ENCODE results near the gene TRAPPC2L.
"Not testable (repeated sequence)": the region's sequence is repeated elsewhere in the genome, so short reads cannot be mapped to it uniquely, and the experiment has no call there.

The TRAPPC2L gene

DNA sequence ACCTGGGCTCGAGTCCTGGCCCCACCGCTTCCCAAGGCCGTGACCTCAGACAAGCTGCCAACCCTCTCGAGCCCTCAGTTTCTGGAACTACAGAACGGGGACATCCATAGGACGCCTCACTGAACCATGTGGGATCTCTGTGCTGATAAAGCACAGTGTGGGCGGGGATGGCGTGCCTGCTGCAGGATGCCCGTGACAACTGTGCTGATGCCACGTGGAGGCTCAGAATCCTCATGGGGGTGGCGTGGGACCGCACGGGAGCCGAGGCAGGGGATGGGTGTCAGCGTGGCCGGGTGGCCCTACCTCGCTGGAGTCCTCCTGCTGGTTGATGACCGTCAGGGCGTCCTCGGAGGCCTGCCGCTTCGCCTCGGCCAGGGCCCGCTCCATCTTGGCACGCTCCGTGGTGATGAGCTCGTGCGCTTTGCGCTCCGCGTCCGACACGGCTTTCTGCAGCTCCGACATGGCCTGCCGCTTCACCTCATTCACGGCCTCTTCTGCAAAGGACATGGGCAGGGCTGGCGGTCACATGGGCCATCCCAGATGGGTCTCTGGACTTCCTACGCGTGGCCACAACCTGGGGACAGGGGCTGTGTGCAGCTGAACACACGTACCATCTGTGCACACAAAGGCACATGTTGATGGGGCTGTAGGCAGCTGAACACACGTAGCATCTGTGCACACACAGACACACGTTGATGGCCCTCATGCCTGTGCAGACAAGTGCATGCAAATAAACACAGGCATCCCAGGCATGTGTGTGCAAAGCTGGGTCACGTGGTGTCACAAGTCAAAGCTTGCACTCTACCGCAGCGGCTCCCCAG, 22.2 kb downstream of the TRAPPC2L start:
- DNase-seq, result no peak

DNA sequence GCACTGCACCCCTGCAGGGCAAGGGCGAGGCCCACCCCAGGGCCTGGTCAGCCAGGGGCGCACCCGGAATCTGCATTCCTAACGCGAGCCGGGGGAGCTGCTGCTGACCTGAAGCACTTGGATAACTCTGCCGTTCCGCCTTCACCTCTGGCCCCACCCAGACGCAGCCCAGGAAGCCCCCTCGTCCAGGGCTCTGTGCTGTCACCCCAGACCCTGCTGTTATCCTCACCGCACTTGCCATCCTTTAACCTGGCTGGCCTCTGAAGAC, 22.8 kb downstream of the TRAPPC2L start:
- DNase-seq, result no peak

DNA sequence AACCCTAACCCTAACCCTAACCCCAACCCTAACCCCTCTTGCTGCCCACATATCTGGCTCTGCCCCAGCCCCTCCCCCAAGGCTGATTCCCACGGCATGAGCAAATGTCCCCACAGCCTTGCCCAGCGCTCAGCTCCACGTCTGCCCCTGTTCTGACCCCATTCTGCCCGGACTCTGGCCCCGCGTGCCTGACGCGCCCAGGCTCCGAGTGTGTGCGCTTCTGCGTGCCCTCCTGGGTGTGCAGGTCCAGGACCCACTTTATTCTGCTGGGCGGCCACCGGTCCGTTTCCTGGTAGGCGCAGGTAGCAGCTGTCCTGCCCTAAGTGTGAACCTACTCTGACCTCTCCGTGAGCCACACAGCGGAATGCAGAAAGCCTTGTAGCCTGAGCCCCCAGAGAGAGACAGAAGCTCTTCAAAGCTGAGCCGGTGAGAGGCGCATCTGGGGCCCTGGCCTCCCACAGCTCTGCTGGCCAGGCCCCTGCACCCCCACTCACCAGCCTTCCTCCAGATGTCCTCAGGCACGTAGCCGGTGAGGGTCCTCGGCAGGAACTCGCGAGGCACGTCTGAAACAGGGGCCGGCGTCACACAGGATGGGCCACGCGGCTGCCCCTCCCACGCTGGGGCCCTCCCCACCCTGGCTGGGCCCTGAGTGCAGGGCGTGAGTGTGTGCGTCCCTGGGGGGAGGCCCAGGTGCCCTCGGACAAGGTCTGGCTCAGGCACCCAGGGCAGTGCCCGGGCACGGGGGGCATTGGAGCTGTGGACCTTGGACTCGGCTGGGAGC, 23.5 kb downstream of the TRAPPC2L start:
- DNase-seq, result no peak

DNA sequence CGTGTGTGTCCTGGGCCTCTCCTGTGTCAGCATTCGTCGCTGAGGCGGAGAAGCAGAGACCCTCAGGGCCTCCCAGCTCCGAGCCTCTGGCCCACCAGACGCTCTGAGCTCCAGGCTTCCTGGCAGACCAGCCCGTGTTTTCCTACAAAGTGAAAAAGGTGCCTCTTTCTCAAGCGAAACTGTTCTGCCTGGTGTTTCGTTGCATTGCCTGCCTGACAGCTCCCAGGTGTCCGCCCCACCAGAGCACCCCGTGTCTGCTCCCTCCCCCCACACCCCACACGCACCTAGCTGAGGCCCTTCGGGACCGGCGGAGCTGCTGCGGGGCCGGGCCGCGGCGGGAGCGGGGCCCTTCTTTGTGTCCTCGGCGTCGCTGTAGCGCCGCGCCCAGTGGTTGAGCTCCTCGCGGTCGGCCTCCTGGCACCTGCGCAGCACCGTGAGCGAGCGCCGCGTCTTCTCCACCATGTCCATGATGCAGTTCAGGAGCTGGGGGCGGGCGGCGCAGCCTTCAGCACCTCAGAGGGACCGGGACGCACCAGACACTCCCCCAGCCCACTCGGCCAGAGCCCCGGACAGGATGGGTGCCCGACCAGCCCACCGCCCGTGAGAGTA, 24.2 kb downstream of the TRAPPC2L start:
- DNase-seq, result no peak

DNA sequence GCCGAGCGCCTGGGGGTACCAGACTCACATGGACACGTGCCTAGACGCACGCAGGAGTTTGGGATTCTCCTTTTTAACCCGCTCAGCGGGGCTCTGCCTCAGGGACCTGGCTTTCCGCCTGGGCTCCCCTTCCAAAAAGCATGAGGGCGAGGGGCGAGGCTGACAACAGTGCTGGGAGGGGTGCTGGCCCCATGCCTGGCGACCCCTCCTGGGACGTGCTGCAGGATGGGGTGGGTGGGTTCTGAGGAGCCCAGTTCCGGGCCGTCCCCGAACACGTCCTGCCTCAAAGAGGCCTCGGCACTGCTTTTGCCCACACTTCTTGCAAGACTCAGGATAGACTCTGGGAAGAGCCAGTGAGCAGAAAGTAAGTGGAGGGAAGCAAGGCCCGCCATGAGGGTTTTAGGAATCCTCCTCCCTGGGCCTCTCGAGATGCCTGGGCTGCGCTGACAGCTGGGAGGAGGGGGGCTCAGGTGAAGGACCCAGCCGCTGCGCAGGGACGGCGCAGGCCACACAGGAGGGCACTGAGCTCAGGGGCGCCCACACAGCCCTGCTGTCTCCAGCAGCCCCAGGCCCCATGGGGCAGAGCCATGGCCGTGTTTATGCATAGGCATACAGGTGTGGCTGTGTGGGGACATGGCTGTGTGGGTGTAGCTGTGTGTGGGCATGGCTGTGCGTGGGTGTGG, 24.9 kb downstream of the TRAPPC2L start:
- no peak for DNase-seq

DNA sequence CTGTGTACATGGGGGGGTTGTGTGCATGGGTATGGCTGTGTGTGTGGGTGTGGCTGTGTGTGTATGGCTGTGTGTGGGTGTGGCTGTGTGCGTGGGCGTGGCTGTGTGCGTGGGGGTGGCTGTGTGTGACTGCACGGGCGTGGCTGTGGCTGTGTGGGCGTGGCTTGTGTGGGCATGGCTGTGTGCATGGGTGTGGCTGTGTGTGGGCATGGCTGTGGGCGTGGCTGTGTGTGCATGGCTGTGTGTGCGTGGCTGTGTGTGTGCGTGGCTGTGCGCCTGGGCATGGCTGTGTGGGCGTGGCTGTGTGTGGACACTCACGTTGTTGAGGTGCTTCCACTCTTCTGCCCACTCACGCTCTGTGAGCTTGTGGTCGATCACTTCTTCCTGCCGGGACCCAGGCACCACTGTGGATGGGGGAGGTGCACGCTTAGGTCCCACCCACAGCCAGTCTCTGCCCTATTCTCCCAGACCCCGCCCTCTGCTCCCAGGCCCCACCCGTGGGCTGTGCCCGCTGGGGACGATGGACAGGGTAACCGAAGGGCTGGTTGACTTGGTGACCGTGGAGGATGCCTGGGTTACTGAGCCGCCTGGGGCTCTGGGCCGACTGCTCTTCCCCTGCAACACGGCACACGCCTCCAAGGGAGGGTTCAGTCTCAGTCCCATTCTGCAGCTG, 25.6 kb downstream of the TRAPPC2L start:
- DNase-seq, result no peak

DNA sequence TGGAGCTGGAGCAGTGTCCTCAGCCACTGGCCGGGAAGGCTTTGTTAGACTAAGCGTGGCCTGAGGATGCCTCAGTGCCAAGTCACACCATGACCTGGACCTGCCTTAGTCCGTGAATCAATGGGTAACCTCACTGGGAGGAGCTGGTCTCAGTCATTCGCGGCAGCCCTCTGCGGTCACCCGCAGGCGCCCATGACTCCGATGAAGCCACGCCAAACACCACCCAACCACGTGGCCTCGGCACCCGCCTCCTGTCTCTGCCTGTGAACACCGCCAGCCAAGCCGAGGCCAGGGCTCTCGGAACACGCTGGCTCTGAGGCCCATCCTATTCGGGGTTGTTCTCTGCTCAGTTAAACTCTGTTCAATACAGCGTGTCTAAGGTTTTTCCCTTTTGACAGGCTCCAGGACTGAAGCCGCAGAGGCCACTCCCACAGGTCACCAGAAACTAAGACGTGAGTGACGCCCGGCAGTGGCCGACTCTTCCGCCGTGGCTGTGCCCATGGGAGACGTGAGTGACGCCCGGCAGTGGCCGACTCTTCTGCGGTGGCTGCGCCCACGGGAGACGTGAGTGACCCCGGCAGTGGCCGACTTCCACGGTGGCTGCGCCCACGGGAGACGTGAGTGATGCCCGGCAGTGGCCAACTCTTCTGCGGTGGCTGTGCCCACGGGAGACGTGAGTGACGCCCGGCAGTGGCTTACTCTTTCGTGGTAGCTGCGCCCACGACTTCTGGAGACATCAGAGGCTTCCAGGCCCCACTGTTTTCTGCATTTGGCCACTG, 26.4 kb downstream of the TRAPPC2L start:
- no peak for DNase-seq

DNA sequence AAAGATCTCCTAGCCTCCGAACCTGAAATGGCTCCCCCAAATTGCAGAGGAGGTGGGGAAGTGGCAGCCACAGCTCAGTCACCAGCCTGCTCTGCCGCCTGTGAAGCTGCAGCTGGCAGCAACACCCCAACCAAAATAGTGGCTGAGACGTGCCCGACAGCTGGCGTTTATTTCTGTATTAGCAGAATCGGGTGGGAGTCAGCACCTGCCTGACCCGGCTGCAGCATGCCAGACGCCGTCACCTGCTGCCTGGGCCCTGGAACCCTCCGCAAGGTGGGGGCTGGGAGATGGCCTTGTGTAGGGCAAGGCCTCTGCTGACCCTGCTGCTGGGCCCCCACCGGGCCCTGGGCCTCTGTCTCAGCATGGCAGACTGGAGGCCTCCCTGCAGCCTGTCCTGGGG, 27.0 kb downstream of the TRAPPC2L start:
- no peak for DNase-seq

DNA sequence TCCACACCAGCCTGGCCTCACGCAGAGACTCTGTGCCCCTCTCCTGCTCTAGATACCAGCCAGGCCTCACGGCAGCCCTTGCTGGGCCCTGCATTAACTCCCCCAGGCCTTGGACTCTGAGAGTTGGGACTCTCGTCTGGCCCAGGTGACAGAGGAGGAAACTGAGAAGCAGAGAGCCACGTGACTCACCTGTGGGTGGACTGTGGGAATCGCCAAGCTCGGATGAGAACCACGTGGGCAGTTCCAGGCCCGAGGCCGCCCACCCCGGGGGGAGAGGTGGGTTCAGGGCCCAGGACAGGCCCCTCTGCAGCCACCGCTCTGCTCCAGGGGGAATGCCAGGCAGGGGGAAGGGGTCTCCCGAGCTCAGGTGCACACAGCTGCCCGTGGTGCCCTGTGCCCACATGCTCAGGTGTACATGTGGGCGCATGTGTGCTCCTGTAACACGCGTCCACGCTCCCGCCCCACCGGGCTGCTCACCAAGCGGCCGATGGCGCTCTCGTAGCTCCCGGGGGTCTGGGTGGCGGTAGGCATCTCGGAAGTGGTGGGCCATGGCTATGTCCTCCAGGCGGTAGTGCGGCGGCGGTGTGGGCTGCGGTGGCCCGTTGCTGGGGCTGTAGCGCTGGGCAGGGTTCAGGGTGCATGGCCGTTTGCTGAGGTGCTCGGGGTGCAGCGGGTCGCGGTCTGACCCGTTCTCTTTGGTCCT, 27.8 kb downstream of the TRAPPC2L start:
- DNase-seq, result no peak

DNA sequence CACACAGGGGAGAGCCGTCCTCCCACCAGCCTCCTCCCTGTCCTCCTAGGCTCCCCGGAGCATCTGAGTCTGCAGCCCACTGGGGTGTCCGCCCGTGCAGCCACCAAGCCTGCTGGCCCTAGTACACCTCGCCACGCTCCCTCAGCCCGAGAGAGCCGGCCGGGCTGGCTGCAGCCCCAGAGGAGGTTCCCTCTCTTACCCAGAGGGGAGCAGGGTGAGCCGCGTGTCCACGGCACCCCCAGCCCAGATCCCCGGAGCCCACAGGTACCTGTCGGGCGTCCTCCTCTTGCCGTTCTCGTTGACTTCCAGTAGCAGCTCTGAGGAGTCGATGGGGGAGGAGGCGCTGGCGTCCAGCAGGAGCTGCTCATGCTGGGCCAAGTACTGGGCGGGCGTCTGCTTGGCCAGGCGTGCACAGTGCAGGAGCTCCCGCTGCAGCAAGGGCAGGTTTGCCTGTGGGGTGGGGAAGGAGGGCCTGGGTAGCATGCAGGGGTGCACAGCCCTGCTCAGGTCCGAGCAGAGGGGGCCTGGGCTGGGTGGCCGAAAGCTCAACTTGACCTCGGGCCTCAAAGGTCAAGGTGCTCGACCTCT, 28.9 kb downstream of the TRAPPC2L start:
- no peak for DNase-seq

DNA sequence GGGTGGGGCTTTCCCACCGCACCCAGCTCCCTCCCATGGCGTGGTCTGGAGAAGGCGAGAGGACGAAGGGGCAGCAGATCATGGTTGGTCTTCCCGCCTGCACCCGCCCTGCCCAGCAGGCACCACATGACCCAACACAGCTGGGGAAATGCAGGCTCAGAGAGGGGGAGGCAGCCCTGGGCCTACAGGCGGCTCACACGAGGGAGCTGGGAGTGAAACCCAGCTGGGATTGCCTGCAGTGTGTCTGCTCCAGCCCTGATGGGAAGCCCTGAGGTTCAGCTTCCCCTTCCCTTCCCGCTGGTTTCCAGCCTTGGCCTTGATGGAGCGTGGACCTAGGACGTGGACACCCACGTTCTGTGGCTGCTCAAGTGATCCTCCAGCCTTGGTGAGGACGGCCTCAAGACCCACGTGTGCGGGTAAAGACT, 29.5 kb downstream of the TRAPPC2L start:
- DNase-seq, result no peak

DNA sequence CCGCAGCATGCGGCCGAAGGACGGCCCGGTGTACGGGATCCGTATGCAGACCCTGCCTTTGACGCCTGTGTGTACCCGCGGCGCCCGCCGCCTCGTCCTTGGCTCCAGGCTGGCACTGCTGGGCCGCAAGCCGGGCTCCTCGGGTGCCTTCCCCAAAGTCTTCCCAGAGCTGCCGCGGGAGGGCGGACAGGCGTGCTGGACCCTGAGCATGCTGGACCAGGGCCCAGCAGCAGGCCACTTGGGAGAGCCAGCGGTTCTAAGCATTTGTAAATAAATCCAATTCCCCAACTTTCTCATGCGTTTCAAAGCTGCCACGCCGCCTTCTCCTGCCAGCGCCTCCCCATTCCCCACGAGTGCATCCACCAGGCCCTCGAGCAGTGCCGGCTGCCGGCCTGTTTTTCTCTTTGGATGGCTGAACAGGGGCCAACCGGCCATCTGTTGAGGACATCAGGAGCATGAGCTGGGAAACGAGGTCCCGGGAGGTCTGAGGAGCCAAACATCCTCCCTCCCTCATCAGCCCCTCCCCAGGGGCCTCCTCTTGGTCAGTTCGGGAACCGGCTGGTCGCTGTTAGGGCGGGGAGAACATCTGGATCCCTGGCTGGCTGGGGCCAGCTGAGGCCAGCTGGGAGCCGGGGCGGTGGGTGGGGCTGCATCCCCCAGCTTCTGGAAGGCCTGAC, 30.1 kb downstream of the TRAPPC2L start:
- DNase-seq, result no peak

DNA sequence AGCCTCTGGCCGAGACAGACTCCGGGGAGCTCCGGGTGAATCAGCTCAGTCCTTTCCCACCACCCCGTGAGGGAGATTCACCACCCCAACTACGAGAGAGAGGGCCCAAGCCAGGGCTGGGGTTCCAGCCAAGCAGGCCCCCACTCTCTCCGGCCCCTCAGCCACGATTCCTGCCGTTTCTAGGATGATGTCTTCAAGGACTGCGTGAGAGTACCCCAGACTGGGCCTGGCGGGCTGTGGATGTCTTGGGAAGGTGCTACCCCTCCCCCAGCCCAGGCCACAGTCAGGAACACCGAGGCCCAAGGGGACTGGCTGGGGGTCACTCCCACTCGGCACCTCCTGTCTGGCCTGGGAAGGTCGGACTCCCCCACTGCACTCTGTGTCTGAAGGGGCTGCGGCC, 31.1 kb downstream of the TRAPPC2L start:
- DNase-seq, result no peak

DNA sequence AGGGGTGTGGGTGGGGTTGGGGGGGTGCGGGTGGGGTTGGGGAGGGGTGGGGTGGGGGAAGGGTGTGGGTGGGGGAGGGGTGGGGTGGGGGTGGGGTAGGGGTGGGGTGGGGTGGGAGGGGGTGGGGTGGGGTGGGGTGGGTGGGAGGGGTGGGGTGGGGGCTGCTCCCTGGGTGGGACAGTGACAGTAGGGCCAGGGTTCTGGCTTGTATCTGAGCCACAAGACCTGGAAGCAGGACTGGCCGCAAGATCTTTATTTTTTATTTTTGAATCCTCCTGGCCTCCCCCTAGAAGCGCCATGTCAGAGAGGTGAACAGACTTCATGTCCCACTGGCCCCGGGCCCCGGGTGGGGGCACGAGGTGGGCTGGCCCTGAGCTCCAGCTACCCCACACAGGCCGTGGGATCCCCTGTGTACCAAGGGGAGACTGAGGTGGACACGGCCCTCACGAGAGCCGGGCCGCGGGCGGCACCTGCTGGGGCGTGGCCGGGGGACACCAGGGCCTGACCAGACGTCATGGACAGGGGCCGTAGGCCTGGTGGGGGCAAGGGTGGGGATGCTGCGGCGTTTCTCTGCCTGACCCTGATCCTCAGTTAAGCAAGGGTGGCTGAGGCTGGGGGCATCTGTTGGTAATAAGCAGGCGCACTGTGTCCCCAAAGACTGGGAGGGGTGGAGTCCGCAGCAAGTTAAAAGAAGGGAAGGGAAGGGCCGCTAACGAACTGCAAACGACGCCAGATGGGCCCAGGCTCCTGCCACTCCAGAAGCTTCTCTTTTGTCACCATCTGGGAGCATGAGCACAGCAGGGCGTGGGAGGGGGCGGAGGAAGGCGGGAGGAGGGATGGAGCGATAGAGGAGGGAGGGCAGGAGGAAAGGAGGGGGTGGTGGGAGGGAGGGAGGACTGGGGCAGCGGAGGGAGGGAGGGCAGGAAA, 31.8 kb downstream of the TRAPPC2L start:
- DNase-seq, result no peak

DNA sequence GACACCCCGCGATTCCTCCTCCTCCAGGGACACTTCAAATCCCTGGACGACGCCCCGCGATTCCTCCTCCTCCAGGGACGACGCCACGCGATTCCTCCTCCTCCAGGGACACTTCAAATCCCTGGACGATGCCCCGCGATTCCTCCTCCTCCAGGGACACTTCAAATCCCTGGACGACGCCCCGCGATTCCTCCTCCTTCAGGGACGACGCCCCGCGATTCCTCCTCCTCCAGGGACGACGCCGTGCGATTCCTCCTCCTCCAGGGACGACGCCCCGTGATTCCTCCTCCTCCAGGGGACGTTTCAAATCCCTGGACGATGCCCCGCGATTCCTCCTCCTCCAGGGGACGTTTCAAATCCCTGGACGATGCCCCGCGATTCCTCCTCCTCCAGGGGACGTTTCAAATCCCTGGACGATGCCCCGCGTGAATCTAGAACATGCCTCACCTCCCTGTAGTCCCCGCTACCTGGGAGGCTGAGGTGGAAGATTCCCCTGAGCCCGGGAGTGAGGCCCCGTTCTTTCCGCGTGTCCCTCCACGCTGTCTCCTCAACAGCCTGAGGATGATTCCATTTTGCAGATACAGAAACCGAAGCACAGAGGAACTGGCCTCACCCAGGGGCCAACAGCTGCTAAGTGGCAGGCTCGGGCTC, 32.9 kb downstream of the TRAPPC2L start:
- not testable (repeated sequence) for DNase-seq

DNA sequence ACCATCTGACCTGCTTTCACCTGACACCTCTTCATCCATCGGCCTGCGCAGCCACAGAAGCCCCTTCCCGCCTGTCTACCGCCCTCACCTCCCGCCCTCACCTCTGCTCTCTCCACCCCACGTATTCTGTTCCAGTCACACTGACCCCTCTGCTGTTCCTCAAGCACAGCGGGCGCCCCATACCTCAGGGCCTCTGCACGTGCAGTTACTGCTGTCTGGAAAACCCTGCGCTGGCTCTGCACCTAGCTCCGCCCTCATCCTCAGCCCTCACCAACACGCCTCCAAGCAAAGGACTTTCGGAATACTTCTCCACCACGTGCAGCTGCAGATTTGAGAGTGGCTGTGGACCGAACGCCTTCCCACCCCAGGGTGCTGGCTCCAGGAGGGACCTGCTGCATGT, 34.2 kb downstream of the TRAPPC2L start:
- no peak for DNase-seq

DNA sequence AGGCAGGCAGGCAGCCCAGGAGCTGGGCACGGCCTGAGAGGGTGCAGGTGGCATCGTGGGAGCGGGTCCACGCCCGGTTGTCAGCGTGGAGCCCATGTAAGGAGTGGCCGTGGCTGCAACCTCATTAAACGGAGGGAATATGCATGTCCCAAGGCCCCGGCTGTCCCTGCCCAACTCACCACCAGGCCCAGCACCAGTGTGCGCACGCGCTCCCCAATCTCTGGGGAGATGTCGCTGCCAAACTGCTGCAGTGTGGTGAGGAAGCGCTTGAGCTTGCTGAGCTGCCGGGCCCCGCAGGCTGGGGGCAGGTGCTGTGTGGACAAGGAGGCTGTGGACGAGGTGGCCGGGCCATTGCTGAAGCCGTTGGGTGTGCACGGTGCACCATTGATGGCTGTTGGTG, 35.1 kb downstream of the TRAPPC2L start:
- DNase-seq, result no peak

DNA sequence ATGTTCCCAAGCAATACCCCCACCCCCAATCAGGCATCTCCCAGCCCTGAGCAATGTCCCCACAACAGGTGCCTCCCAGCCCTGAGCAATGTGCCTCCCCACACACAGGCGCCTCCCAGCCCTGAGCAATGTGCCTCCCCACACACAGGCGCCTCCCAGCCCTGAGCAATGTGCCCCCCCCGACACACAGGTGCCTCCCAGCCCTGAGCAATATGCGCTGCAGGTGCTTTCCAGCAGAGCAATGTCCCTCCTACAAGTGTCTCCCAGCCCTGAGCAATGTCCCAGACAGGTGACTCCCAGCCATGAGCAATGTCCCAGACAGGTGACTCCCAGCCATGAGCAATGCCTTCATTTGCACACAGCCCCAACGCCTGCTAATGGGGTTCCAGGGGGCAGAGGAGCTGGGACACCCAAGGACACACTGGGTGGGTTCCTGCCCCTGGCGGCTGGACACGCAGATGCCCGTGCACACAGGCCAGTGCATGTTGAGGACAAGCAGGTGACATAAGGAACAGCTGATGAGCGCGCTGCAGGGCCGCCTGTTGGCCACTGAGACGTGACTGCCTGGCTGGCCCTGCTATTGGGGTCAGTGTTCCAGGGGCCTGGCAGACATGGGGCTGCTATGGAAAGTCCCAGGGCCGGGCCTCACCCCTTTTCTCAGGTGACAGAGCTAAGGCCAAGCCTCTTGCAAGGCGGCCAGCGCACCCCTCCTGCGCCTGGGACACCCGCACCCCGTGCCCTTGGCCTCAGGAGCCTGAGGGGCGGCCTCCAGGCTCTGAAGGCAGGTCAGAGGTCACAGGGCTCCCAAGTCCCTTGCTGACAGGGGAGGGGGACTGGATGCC, 36.4 kb downstream of the TRAPPC2L start:
- no peak for DNase-seq

All from cortex of kidney (tissue), 1 donor.